Breast epithelium (tissue), 3 donors: Measurements from ENCODE around the gene LRRC49.

Source experiments
- CTCF ChIP-seq, 3 donors: fragments of 450-650 bp; IDR thresholded peaks; one replicate each; pipeline ENCODE4 v1.5.1; 2016 to 2017; ENCODE audit warnings: antibody characterized with exemption in 3 of 3, mild to moderate bottlenecking in 3 of 3, moderate library complexity in 3 of 3
- POLR2A ChIP-seq: fragments of 450-650 bp; IDR thresholded peaks from one replicate; pipeline ENCODE4 v1.6.1; 2016; ENCODE audit warnings: antibody characterized with exemption, mild to moderate bottlenecking, moderate library complexity
- POLR2AphosphoS5 ChIP-seq, 3 donors: sonication (generic); formaldehyde crosslinking; IDR thresholded peaks; one replicate each; pipeline ENCODE4 v1.6.1; 2017; ENCODE audit warnings: antibody characterized with exemption in 3 of 3

DNA sequence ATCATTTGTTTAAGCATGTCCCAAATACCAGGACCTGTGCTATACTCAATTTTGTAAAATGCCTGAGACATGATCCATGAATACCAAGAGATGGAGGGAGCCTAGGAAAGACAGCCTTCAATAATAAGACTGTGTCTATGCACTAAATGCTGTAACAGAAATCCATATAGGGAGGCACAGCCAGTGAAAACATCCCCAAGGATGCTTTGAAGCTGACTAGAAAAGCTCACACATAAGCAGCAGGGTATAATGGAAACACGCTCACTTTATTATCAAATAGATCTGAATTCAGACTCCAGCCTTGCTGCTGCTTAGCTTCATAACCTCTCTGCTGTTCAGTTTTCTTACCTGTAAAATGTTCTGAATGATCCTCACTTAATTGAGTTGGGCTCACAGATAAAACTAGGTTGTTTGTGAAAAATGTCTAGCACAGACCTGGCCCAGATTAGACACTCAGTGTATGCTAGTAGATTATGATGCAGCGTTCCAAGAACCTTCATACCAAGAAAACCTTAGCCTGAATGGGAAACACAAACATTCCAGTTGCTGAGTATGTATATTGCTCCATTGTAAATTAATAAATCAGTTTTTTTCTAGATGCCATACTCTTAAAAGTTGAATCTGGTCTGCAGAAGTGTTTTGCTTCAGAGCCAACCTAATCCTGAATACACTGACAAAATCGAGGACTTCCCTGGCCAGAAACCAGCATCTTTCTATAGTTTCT is 34.9 kb upstream of the LRRC49 start:
- TF ChIP-seq CTCF (IDR thresholded peaks at IDR 0.05) = no peak
- no peak for TF ChIP-seq POLR2AphosphoS5 (IDR thresholded peaks at IDR 0.05)
- no peak for TF ChIP-seq POLR2A
